ENCODE data around the gene THOC7.

DNA sequence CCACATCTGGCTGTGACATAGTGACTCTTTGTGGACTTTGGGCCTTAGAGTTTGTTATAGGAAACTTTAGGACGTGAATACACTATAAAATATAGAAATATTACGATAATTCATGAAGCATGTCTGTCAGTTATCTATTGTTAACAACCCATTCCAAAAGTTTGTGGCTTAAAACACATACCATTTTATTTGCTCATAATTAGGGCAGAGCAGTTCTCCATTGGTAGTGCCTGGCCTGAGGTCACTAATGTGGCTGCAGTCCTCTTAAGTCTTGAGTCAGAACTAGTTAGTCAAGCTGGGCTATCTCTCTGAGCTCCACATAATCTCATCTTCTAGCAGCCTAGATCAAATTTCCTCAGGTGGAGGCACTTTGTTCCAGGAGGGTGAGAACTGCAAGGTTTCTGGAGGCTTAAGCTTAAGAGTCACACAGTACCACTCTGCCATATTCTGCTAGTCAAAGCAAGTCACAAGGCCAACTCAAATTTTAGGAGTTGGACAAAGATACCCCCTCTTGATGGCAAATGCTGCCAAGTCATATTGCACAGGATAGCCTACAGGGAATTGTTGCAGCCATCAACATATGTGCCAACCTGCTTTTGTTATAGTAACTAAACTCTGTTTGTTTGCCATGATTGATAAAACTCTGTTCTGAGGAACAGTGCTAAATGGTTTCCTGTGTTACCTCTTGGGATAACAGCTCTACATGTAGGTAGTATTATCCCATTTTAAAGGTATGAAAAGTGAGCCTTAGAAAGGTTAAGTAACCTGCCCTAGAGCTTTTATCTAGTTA is 8.7 kb upstream of the THOC7 start:
- no peak for TF ChIP-seq TAF1 (IDR thresholded peaks at IDR 0.05; ENCODE audit: borderline replicate concordance, low read depth, low read length)
- TF ChIP-seq POLR2A (IDR thresholded peaks at IDR 0.05; ENCODE audit: low read depth, low read length) = no peak

Measured in GM12892 (cell line).